ENCODE data around the gene TMEM184B. TPM values are rescaled to one million over a fixed set of nuclear protein-coding genes. Genes with fewer than 3 reads are reported as not detected.

TMEM184B gene
- total and polyA plus RNA-seq, 4 donors = 7.5 to 12.6 (median 9.9) TPM

DNA sequence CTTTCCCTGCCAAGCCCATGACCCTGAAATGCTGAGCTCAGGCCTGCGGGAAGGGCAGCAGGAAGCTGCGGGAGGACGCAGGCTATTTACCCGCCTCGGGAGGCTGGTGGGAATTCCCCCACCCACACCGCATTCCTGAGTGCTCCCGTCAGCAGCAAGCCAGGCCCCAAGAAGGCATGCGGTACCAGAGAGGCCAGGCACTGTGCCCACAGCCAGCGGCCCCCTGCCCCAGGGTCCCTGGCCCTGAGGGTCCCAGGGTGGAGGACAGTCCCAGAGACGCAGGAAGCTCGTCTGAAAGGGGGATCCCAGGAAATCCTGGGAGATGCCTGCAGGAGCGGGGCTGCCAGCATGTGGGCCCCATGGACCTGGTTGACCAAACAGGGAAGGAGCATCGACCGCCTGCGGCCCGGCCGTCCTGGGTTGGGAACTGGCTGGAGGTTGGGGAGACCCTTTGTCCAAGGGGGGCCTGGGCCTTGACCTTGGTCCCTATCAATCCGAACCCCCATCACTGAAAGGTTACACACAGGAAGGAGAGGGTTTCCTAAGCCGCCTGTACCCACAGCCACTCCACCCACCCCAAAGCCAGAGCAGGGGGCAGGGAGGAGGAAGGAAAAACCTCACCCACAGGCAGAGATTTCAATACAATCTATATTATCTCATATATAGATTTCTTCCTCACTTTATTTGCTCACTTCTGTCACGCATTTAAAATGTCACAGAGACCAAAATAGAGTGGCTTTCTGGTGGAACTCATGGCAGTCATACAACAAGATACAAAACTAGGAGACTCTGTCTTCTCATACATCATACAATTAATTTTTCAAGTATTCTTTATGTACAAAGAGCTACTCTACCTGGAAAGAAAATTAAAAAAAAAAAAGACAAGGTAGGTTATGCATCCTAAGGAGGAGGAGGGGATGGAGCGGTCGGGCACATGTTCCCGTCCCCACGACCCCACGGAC is 53.9 kb downstream of the TMEM184B start:
- H3K27me3 ChIP-seq (ENCODE audit: control insufficient read depth in 4 of 4, insufficient read depth in 4 of 4, low read length in 3 of 4) = no peaks in the 10 kb centered on the region
- peaks cover 0 to 4% (median 0%) of the 10 kb centered on the region in 4 donors for H3K36me3 ChIP-seq (ENCODE audit: control insufficient read depth in 4 of 4, insufficient read depth in 3 of 4, low read depth in 1 of 4, low read length in 3 of 4)
- peak overlapping the region in 1 of 2 donors; percentile 27 for H3K9ac ChIP-seq (ENCODE audit: low read depth in 1 of 2, low read length in 2 of 2)
- H3K4me1 ChIP-seq (ENCODE audit: control insufficient read depth in 4 of 4, insufficient read depth in 4 of 4, low read length in 3 of 4) = peaks cover 2 to 20% (median 14%) of the 10 kb centered on the region in 4 donors
- H3K9me3 ChIP-seq (ENCODE audit: control insufficient read depth in 4 of 4, low read length in 3 of 4) = no peaks in the 10 kb centered on the region
- no peak overlapping the region for H3K4me3 ChIP-seq (ENCODE audit: low read depth in 1 of 3, low read length in 3 of 3)
- H3K27ac ChIP-seq (ENCODE audit: low read depth in 1 of 2, low read length in 2 of 2) = peak overlapping the region; percentile 56 to 63
- TF ChIP-seq FOXA1 (IDR thresholded peaks at IDR 0.05) = no peak
- TF ChIP-seq YY1 (IDR thresholded peaks at IDR 0.05) = no peak
- no peak for TF ChIP-seq HNF4G (IDR thresholded peaks at IDR 0.05)
- TF ChIP-seq MAX (IDR thresholded peaks at IDR 0.05) = no peak
- TF ChIP-seq NR2F2 (IDR thresholded peaks at IDR 0.05) = peak; percentile 48
- TF ChIP-seq SP1 (IDR thresholded peaks at IDR 0.05) = peak; percentile 69
- no peak for TF ChIP-seq TAF1 (conservative IDR thresholded peaks at IDR 0.05)
- peak in 1 of 2 donors; percentile 45 for TF ChIP-seq RAD21 (IDR thresholded peaks at IDR 0.05)
- peak; percentile 25 to 53 for TF ChIP-seq RXRA (IDR thresholded peaks at IDR 0.05)
- TF ChIP-seq, protein P1, sequence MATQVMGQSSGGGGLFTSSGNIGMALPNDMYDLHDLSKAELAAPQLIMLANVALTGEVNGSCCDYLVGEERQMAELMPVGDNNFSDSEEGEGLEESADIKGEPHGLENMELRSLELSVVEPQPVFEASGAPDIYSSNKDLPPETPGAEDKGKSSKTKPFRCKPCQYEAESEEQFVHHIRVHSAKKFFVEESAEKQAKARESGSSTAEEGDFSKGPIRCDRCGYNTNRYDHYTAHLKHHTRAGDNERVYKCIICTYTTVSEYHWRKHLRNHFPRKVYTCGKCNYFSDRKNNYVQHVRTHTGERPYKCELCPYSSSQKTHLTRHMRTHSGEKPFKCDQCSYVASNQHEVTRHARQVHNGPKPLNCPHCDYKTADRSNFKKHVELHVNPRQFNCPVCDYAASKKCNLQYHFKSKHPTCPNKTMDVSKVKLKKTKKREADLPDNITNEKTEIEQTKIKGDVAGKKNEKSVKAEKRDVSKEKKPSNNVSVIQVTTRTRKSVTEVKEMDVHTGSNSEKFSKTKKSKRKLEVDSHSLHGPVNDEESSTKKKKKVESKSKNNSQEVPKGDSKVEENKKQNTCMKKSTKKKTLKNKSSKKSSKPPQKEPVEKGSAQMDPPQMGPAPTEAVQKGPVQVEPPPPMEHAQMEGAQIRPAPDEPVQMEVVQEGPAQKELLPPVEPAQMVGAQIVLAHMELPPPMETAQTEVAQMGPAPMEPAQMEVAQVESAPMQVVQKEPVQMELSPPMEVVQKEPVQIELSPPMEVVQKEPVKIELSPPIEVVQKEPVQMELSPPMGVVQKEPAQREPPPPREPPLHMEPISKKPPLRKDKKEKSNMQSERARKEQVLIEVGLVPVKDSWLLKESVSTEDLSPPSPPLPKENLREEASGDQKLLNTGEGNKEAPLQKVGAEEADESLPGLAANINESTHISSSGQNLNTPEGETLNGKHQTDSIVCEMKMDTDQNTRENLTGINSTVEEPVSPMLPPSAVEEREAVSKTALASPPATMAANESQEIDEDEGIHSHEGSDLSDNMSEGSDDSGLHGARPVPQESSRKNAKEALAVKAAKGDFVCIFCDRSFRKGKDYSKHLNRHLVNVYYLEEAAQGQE (IDR thresholded peaks at IDR 0.05) = no peak
- peak; percentile 89 to 90 for TF ChIP-seq EGR1 (IDR thresholded peaks at IDR 0.05; ENCODE audit: low read depth in 2 of 2)
- TF ChIP-seq FOXA2 (IDR thresholded peaks at IDR 0.05) = no peak
- TF ChIP-seq GABPA (IDR thresholded peaks at IDR 0.05 in 1 of 2, conservative IDR thresholded peaks at IDR 0.05 in 1 of 2) = no peak
- TF ChIP-seq, protein P2, sequence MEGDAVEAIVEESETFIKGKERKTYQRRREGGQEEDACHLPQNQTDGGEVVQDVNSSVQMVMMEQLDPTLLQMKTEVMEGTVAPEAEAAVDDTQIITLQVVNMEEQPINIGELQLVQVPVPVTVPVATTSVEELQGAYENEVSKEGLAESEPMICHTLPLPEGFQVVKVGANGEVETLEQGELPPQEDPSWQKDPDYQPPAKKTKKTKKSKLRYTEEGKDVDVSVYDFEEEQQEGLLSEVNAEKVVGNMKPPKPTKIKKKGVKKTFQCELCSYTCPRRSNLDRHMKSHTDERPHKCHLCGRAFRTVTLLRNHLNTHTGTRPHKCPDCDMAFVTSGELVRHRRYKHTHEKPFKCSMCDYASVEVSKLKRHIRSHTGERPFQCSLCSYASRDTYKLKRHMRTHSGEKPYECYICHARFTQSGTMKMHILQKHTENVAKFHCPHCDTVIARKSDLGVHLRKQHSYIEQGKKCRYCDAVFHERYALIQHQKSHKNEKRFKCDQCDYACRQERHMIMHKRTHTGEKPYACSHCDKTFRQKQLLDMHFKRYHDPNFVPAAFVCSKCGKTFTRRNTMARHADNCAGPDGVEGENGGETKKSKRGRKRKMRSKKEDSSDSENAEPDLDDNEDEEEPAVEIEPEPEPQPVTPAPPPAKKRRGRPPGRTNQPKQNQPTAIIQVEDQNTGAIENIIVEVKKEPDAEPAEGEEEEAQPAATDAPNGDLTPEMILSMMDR (IDR thresholded peaks at IDR 0.05; ENCODE audit: low read depth, low read length, missing input control) = no peak
- TF ChIP-seq JUND (IDR thresholded peaks at IDR 0.05) = peak; percentile 43 to 57
- TF ChIP-seq ZBTB33 (IDR thresholded peaks at IDR 0.05) = no peak
- TF ChIP-seq ATF3 (IDR thresholded peaks at IDR 0.05) = peak; percentile 35
- no peak for TF ChIP-seq HNF4A (conservative IDR thresholded peaks at IDR 0.05)
- no peak for DNase-seq (ENCODE audit: low spot score)
- 54% methylated on average over 25 of the region's 25 CpGs for WGBS

Data from liver (tissue), 9 donors.